ENCODE measurements around the gene EPB41L4A. TPM values are rescaled to one million over a fixed set of nuclear protein-coding genes. Genes with fewer than 3 reads are reported as not detected.
A peak's percentile ranks its signal among the peaks of the same experiment; 100 is the strongest.

EPB41L4A gene
- total RNA-seq, 1 experiment from 2014 or later: 5.2 TPM

DNA sequence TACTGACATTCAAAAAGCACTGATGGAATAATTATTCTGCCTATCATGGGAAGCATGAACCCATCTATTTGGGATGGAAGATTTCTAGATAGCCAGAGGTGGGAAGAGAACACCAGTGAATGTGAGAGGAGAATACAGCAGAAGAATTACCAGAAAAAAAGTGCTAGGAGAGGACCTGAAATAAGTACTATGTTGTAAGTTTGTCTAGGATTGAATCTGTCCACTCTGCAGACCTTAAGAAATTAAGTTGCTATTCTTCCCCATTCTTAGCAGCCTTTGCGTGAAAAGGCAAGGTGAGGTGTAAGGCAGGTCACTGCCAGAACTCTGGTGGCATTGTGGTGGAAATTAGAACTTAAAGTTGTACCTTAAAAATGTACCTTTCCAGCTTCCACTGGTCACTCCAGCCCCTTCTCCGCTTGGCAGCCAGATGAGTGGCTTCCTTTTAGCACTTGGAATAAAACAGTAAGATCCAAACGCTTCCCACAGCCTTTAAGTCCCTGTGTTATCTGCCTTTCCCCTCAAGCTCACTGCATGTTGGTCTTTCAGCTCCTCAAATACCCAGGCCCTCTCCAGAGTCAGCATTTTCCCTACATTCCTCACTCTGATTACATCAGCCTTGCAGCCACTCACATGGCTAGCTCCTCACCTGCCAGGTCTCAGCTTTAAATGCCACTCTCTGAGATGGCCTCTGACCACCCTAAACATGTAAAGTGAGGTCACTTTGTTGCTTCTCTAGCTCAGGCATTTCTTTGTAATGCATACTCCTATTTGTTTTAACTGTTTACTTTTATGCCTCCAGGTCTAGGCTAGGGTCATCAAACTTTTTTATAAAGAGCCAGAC lies 253.0 kb downstream of the EPB41L4A start (continued):
- TF ChIP-seq ELF4 (CRISPR knock-in tag; IDR thresholded peaks at IDR 0.05; ENCODE audit: low read depth): no peak
- no peak for TF ChIP-seq HMGA2 (CRISPR knock-in tag; IDR thresholded peaks at IDR 0.05)
- TF ChIP-seq GABPB1 (CRISPR knock-in tag; IDR thresholded peaks at IDR 0.05): peak; percentile 97
- 0 out of 2 replicates have a peak, but pooled peaks have one; percentile 39 for TF ChIP-seq TEAD1 (CRISPR knock-in tag; IDR thresholded peaks at IDR 0.05)
- no peak for TF ChIP-seq ZNF263 (CRISPR knock-in tag; IDR thresholded peaks at IDR 0.05; ENCODE audit: low read depth)
- peak; percentile 5; the same call in 1 of the 2 replicates for TF ChIP-seq ERG (CRISPR knock-in tag; IDR thresholded peaks at IDR 0.05)
- no peak for TF ChIP-seq SP1 (CRISPR knock-in tag; conservative IDR thresholded peaks at IDR 0.05)
- TF ChIP-seq, protein P1, sequence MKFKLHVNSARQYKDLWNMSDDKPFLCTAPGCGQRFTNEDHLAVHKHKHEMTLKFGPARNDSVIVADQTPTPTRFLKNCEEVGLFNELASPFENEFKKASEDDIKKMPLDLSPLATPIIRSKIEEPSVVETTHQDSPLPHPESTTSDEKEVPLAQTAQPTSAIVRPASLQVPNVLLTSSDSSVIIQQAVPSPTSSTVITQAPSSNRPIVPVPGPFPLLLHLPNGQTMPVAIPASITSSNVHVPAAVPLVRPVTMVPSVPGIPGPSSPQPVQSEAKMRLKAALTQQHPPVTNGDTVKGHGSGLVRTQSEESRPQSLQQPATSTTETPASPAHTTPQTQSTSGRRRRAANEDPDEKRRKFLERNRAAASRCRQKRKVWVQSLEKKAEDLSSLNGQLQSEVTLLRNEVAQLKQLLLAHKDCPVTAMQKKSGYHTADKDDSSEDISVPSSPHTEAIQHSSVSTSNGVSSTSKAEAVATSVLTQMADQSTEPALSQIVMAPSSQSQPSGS (CRISPR knock-in tag; IDR thresholded peaks at IDR 0.05; ENCODE audit: borderline replicate concordance, low read depth): no peak
- TF ChIP-seq ZNF232 (CRISPR knock-in tag; IDR thresholded peaks at IDR 0.05): no peak
- TF ChIP-seq, protein P2, sequence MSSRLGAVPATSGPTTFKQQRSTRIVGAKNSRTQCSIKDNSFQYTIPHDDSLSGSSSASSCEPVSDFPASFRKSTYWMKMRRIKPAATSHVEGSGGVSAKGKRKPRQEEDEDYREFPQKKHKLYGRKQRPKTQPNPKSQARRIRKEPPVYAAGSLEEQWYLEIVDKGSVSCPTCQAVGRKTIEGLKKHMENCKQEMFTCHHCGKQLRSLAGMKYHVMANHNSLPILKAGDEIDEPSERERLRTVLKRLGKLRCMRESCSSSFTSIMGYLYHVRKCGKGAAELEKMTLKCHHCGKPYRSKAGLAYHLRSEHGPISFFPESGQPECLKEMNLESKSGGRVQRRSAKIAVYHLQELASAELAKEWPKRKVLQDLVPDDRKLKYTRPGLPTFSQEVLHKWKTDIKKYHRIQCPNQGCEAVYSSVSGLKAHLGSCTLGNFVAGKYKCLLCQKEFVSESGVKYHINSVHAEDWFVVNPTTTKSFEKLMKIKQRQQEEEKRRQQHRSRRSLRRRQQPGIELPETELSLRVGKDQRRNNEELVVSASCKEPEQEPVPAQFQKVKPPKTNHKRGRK (CRISPR knock-in tag; IDR thresholded peaks at IDR 0.05; ENCODE audit: borderline replicate concordance): no peak
- no peak for TF ChIP-seq CREM (CRISPR knock-in tag; IDR thresholded peaks at IDR 0.05)
- no peak for TF ChIP-seq KAT7 (CRISPR knock-in tag; IDR thresholded peaks at IDR 0.05; ENCODE audit: borderline replicate concordance)
- no peak for TF ChIP-seq IRF1 (CRISPR knock-in tag; IDR thresholded peaks at IDR 0.05)
- TF ChIP-seq FOXJ3 (CRISPR knock-in tag; IDR thresholded peaks at IDR 0.05; ENCODE audit: borderline replicate concordance): no peak
- no peak for TF ChIP-seq NR1H2 (CRISPR knock-in tag; IDR thresholded peaks at IDR 0.05)
- no peak for TF ChIP-seq ZNF121 (CRISPR knock-in tag; IDR thresholded peaks at IDR 0.05)

DNA sequence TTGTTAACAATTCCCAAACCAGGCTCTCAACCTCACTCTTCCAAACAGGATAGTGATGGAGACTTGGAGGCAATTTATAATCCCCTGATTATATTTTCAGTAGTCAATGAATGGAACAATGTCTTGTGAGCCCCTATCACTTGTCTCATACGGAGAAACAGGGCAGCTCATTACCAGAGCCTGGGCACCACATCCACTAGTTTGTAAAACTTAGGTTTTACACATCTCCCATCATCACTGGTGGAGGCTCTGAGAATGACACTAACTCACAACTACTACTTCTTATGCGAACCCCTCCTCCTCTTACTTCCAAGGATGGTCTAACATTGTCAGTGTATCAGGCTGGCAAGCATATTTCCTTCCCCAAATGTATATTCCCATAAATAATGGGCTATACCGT lies 253.7 kb downstream of the EPB41L4A start:
- peaks cover 66% of the 10 kb centered on the region for H3K4me1 Mint-ChIP-seq
- ATAC-seq (no peak), DNase-seq (ENCODE audit: low spot score) (no peak)
- no peak overlapping the region for H3K4me3 Mint-ChIP-seq
- peaks cover 45% of the 10 kb centered on the region for H3K36me3 Mint-ChIP-seq
- H3K9me3 Mint-ChIP-seq: no peaks in the 10 kb centered on the region
- ChIA-PET CTCF (interaction anchor here (2.1 to 4.0 kb wide), 2 partner anchors 254 to 327 kb away, joined by 7 to 36 read pairs; partner anchors contain the start of gene EPB41L4A), POLR2A (interaction anchor here (1.0 kb wide), 1 partner anchor 704 kb away, joined by 3 read pairs; no protein-coding TSS in a partner anchor)
- no peaks in the 10 kb centered on the region for H3K27me3 Mint-ChIP-seq (ENCODE audit: low read depth)
- H3K27ac Mint-ChIP-seq: peak overlapping the region; percentile 94
- TF ChIP-seq ERG (CRISPR knock-in tag; IDR thresholded peaks at IDR 0.05) (0 out of 2 replicates have a peak, but pooled peaks have one; percentile 1), OVOL2 (CRISPR knock-in tag; IDR thresholded peaks at IDR 0.05; ENCODE audit: borderline replicate concordance) (no peak), IRF1 (CRISPR knock-in tag; IDR thresholded peaks at IDR 0.05) (no peak), TCF7 (CRISPR knock-in tag; IDR thresholded peaks at IDR 0.05; ENCODE audit: low read depth) (no peak), EMX1 (CRISPR knock-in tag; IDR thresholded peaks at IDR 0.05) (peak; percentile 74; the same call in 1 of the 2 replicates), TEAD1 (CRISPR knock-in tag; IDR thresholded peaks at IDR 0.05) (no peak), CBFB (CRISPR knock-in tag; IDR thresholded peaks at IDR 0.05; ENCODE audit: low read depth) (no peak), CDX4 (CRISPR knock-in tag; IDR thresholded peaks at IDR 0.05; ENCODE audit: borderline replicate concordance) (no peak)
- TF ChIP-seq, protein P3, sequence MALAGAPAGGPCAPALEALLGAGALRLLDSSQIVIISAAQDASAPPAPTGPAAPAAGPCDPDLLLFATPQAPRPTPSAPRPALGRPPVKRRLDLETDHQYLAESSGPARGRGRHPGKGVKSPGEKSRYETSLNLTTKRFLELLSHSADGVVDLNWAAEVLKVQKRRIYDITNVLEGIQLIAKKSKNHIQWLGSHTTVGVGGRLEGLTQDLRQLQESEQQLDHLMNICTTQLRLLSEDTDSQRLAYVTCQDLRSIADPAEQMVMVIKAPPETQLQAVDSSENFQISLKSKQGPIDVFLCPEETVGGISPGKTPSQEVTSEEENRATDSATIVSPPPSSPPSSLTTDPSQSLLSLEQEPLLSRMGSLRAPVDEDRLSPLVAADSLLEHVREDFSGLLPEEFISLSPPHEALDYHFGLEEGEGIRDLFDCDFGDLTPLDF (CRISPR knock-in tag; IDR thresholded peaks at IDR 0.05): no peak
- TF ChIP-seq, protein P1 (CRISPR knock-in tag; IDR thresholded peaks at IDR 0.05; ENCODE audit: borderline replicate concordance, low read depth): no peak
